Myocyte (in vitro differentiated cells): ENCODE measurements around the gene HIBADH. TPM values are rescaled to one million over a fixed set of nuclear protein-coding genes. Genes with fewer than 3 reads are reported as not detected.
"Not testable (repeated sequence)": the region's sequence is repeated elsewhere in the genome, so short reads cannot be mapped to it uniquely, and the experiment has no call there.

ENCODE experiments used
- DNase-seq: peaks from one replicate; pipeline ENCODE4 v3.0.0-alpha.2; 2012; ENCODE audit warnings: low read depth
- total RNA-seq: library from RNA; depleted of rRNA; stranded (reverse); fragments of >200 nt; gene quantifications from 2 replicates; pipeline ENCODE4 v1.2.3, GENCODE V29; 2014

The HIBADH gene
- total RNA-seq, 1 donor from 2014 or later = 90.2 TPM

DNA sequence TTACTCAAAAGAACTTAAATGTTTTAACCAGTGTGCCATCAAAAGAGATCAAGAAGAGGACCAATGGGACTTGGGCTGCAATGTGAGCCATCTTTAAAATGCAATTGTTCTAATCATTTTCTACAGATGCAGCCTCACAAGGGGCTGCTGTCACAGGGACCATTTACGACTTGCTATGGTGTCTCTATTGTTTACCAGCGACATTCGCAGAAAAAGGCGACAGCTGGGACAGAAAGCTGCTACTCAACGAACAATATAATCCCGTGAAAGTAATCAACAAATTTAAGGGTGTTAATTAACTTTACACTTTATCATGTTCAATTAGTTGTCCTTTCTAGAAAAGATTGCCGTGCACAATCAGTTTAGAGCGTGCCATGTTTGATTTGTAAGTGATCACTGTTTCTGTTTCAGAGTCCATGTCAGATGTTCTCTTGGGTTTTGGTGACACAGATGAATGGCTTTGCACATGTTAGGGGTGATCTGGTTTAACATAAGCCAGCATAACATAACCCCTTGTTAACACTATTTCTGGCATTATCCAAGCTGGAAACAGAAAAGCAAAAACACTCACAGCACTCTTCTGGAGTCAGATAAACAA is 110.8 kb downstream of the HIBADH start:
- no peak for DNase-seq

DNA sequence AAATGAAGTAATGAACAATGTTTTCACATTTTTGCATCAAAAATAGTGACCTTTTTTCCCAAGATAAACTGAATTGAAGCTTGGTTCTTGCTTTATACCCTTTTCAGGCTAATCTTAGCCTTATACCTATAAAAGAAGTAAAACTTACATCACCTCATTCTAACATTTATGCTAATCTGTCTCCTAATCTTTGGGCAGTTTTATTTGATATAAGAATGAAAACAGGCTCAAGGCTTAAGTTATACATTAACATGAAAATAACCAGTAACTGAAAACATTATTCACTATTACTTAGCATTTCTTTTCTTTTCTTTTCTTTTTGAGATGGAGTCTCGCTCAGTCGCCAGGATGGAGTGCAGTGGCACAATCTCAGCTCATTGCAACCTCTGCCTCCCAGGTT is 113.1 kb downstream of the HIBADH start:
- no peak for DNase-seq

DNA sequence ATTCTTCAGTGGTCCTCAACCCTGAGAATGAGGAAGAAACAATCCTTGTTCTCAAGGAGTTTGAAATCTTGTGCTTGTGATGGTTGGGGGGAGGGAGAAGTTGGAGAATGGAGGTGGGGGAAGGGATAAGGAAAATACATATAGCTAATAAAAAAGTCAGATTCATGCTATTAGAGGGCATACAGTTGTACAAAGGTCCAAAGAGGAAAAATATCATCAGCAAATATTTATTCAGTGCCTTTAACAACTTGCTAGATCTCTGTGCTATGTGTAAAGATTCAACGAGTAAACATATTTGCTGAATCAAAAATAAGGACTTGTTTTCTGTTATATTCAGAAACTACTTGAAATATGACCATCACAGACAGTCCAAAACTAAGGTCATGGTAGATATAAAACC is 114.4 kb downstream of the HIBADH start:
- DNase-seq = no peak

DNA sequence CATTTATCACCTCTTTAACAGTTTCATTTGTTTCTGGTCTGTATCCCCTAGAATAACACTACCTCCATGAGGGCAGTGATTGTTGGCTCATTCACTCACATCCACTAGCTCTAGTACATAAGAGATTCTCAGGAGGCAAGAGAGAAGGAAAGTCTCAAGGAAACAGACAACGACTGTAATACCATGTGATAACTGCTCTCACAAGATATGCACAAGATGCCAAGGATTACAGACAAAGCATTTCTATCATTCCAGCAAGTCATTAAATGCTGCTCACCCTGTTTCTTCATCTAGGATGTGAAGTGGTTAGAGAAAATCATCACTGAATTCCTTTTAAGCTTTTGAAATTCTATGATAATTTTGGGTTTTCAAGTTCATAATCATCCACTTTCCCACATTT is 115.3 kb downstream of the HIBADH start:
- peak; percentile 43 for DNase-seq

DNA sequence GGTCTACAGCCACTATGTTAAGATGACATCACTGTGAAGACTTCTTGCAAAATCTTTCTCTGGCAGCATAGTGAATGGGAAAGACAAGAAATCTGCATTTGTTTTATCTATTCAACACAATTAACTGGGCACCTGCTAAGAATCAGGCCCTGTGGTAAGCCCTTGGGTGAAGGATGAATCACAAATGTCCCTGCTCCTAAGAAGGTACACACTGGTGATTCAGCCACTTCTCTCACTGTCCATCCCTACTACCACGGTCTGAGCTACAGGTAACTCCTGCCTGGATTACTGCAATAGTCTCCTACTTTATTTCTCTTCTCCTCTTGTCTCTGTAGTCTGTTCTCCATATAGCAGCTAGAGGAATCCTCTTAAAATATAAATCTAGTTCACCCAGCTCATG is 116.1 kb downstream of the HIBADH start:
- DNase-seq = no peak

DNA sequence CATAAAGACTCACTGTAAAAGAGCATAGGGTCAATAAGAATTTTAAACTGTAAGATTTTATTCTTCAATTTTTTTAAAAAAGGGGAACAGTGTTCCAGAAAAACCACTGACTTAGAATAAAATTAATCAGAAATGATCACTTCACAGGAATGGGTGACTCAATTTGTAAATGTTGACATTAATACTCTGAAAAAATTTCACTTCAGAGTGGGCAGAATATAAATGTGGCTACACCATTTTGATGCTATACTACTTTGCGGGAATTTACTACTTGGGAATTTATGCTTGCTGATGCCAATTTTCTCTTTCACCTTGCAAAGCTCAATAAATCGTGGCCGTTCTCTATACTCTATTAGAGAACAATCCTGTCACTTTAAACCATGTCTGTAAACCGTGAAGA is 126.9 kb downstream of the HIBADH start:
- DNase-seq = no peak

DNA sequence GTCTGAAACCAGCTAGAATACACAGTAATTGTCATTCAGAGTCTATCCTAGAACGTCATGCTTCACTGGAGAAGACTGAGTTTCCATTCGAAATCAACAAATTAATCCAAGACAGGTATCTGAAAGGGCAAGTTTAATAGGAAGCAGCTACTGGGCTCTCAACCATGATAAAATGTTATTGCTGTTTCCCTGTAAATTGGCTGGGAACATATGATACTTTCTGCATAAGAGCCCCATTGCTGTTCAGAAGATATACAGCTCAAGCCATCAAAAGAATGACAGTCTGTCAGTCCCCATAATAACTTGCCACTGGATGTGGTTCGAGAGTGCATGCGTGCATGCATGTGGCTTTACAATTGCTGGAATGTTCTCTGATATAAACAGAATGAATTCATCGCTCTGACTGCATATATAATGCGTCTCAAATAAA is 129.0 kb downstream of the HIBADH start:
- DNase-seq = no peak

DNA sequence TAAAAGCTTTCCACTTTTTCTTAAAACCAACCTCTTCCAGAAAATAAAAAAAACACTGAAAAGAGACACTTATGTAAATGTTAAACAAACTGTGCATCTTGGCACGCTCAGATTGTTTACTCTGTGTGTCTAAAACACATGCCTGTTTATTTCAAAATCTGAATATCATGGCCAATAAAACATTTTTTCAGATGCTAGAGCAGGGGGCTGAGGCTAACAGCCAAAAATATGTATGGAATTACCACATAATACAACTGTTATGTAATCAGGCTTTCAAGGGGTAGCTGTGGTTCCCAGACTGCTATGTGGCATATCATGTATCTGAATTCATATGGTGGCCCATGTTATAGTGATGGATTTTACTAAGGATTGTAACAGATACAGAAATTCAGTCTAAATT is 130.4 kb downstream of the HIBADH start:
- no peak for DNase-seq

DNA sequence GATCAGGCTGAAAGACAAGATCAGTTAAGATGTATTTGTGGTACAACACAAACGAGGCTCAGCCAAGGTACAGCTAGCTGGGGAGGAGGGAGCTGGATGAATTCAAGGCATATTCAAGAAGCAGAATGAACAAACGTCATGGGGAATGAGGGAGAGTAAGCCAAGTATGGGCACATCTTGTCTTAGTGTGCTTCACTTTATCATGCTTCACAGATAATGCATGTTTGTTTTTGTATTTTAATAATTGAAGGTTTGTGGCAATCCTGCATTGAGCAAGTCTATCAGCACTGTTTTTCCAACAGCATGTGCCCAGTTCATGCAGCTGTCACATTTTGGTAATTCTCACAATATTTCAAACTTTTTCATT is 135.4 kb downstream of the HIBADH start:
- no peak for DNase-seq

DNA sequence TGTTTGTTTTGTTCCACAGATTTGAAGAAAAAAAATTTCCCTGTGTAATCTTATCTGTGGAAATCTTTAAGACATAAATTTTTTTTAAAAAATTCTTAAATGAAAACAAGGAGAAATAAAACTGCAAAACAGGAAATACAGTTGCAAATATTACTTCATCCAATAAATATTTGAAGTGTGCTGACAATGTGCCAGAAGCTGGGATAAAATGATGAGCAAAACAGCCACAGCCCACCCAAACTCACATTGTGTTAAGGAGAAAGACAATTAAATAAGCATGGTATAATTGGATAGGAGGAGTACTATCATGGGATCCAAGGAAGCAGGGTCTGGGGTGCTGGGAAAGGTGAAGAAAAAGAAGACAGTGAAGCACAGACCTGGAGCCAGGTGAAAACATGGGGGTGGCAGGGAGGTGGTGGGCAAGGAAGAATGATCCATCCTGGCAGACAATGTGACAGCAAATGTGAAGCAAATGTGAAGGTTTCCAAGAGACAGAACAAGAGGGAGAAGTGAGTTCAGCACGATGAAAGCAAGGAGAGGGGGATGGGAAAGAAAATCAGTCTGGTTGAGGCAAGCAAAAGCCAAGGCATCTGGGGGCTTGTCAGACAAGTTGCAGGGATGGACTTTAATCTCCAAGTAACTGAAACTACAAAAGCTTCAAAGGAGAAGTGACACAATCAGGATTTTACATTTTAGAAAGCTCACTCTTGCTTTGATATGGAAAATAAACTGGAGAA is 135.9 kb downstream of the HIBADH start:
- DNase-seq = no peak

DNA sequence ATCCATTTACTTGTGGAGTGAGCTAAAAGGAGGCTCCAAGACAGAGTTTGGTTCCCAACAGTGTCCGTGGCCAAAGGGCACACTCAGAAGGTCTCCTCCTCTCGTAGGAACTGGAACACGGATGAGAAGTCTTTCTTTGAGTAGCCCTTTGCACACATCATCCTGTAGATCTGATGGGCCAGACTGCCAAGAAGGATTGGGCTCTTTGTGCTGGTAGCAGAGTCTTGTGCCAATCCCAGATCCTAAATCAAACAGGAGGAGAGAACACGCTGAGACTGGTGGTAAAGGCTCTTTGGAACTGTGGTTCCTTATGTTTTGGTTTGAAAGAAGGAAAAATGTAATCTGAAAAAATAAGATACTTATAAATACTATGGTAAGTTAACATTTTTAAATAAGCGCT is 136.6 kb downstream of the HIBADH start:
- DNase-seq = no peak

DNA sequence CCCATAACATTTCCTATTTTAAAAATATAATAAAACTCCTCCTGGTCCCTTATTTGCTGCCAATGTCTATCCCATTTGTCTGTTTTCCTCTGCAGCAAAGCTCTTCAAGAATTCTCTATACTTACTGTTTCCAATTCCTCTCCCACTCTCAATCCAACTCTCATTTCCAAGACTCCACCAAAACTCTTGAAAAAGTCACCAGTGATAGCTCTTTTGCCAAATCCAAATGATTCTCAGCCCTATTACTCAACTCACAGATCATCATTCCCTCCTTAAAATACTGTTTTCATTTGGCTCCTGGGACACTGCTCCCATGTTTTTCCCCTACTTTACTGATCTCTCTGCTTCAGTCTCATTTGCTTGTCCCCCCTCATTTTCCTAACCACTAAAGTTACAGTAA is 139.4 kb downstream of the HIBADH start:
- no peak for DNase-seq

DNA sequence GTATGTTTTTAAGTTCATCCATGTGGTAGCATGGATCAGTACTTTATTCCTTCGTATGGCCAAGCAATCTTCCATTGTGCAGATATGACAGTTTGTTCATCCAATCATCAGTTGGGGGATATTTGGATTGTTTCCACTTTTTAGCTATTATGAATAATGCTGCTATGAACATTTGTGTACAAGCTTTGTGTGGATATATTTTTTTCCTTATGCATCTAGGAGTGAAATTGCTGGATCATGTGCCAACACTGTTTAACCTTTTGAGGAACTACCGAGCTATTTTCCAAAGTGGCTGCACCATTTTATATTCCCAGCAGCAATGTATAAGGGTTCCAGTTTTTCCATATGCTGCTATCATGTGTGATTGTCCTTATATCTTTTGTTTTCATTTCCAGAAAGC is 140.1 kb downstream of the HIBADH start:
- no peak for DNase-seq

DNA sequence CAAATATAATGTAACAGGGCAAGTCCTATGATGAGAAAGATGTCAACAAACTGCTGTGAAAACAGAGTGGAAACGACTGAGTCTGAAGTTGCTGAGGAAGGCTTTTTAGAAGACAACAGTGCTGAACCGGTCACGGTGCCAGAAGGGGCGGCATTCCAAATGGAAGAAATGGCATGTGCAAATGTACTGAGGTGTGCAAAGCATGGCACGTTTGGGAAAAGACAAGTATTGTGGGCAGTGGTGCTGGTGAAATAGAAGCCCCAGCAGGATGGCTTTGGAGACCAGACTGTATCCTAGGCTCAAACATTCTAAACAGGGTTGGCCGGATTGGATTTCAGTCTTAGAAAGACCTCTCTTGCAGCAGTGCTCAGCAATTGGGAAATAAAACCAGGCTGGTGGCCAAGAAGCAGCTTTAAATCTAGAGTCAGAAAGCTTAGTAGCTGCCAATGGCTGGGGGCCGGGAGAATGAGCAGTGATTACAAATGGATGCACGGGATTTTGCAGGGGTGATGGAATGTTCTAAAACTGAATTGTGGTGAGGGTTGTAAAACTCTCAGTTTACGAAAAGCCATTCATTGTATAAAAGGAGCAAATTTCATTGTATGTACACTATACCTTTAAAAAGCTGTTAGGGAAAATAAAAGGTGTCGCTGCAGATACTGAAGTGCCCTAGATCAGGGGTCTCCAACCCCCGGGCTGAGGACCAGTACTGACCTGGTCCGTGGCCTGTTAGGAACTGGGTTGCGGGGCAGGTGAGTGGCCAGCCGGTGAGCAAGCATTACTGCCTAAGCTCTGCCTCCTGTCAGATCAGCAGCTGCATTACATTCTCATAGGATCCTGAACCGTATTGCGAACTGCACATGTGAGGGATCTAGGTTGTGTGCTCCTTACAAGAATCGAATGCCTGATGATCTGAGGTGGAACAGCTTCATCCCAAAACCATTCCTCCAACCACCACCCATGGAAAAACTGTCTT is 141.6 kb downstream of the HIBADH start:
- peak; percentile 24 for DNase-seq

DNA sequence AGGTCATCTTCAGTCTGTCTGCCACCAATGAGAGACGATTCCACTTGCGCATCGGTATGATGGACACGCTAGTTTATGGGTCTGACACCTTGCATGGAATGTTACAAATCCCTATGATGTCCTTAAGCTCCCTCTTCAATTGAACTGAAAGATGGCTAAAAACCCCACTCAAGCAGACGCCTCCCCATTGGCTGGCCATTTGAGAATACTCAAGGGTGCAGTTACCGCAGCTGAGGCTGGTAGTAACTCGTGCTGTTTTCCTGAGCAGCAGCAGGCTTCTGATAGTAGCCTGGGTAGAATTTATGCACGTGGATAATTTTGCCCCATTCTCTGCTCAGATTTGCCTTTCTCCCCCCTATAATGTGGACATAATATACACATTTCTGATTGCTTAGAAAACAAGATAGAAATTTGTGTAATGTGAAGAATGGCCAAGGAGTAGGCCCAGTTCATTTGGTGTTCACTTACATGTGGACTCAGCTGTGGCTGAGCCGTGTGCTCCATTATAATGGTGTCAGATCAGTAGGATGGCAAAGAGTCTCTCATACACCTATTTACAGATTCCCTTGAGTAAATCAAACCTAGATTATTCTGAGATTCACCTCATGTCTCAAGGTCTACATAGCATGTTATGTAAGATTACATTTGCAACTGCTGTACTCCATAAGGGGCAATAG is 142.8 kb downstream of the HIBADH start:
- DNase-seq = no peak

DNA sequence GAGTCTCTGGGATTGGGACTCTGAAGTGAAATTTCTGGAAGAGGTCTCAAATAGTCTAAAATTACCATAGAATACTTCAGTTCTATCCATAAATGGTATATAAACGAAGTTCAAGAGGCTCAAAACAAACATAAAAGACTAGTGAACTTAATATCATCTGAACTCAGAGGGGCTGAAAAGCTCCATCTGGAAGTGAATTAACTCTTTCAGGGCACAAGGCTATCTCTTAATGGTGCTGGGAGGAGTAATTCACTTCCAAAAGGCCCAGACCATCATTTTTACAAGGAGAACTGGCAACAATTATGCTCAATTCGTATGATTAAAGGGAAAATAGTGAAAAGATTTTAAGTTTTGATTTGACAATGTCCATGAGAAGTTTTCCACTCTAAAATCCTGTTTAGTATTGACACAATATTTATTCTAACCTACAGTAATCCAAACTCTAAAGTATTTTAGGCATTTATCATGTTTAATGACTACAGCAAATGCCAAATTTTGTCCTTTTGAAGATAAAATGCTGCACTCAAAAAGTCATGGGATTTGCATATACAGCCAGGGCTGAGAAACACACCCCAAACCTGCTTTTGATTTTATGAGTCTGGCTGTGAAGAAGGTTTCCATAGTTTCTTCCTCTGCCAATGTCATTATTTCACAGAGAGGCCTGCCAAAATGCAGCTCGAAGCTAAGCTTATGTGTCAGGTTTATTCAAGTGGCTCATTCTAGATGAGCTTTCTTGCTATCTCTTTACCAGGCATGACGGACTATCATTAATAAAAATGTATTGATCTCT is 143.9 kb downstream of the HIBADH start:
- no peak for DNase-seq

DNA sequence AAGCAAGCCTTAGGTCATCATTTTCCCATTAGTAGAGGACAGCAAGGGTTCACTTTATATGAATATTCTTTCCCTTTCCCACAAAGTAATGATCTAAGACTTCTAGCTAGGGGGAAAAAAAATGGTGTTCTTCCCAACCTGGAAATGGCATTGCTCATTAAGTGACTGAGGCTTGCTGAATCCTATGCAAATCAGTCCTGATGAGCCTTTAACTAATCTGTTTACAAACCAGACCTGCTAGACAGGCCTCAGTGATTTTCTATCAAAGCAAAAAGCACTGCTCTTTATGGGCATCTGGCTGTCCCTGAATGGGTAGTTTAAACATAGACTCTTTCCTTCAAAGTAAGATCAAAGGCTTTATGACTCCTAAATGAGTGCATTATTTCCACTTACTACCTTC is 146.3 kb downstream of the HIBADH start:
- no peak for DNase-seq

DNA sequence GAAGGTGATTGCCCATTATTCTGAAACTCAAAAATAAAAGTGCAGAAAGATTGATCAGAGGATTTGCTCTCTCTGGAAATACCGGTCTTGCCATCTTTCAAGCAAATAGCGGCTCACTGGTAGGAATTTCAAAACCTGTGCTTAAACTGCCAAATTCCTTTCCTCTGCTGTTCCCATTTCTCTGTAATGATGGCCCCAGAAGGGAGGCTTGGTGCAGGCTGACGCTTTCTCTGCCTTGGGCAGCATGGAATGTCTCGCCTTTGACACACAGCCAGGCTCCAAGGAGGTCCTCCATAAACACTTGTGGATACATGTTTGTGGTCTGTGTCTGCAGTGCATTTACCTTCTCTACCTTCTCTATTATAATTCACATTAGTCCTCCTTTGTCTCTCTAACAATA is 146.8 kb downstream of the HIBADH start:
- no peak for DNase-seq

DNA sequence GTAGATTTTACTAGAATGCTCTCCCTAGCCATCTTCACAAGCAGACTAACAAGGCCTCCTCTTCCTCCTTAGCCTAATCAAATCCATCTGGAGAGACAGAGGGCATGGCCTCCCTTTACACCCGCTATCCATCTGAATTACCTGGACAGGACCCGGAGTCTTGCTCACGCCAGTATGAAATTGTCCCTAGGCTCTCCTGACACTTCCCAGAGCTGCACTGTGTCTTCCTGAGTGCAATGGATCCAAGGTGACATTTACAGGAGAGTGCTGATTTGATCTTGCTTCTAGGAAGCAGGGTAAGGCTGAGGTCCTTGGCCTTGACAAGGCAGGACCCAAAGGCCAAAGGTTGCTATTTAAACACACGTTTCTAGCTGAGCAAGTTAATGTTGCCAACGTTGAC is 147.8 kb downstream of the HIBADH start:
- no peak for DNase-seq

DNA sequence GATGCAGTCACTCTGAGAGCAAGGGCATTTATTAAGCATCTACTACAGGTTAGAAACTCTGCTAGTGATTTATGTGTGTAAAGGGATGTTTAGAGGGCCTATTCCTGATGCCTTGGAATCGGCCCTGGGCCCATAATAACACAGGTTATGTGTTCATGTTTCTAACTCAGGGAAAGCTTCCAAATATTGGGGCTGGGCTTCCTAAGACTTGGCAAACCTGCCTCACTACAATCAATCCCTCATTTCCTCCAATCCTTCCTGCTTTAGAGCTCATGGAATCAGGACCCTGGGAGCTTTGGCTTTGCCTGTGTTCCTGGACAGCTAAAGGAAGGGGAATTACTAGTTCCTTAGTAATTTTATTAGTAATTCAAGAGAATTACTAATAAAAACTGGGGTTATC is 148.8 kb downstream of the HIBADH start:
- DNase-seq = no peak

DNA sequence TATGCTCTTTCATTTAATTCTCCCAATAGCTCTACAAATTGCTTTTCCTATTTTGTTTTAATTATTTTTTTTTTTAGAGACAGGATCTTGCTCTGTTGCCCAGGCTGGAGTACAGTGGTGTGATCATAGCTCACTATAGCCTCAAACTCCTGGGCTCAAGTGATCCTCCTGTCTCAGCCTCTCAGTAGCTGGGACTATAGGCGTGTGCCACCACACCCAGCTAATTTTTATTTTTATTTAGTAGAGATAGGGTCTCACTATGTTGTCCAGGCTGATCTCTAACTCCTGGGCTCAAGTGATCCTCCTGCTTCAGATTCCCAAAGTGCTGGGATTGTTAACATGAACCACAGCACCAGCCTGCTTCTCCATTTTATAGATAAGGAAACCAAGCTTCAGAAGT is 151.3 kb downstream of the HIBADH start:
- DNase-seq = not testable (repeated sequence)
